Fibroblast of skin of right quadriceps (primary cell): ENCODE results near the gene TNS1.
"Not testable (repeated sequence)": the region's sequence is repeated elsewhere in the genome, so short reads cannot be mapped to it uniquely, and the experiment has no call there.

ENCODE experiments used
- DNase-seq: peaks from one replicate; pipeline ENCODE4 v3.0.0-alpha.2; 2013

TNS1 gene

DNA sequence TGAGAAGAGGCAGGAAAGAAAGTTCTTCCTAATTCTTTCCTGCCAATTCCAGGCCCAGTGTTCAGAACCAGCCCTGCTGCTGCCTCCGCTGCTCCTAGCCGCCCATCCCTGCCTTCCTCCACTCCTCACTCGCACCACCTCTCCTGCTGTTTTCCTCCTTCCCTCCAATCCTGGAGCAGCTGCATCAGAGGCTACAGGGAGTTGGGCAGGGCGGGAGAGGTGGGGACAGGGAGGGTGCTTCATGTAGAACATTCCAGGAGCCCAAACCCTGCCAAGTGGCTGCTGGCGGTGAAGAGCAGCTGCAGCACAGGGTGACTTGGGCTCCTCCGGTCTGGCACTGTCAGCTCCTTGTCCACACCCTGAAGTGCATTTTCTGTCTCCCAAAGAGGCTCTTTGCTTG lies 176.3 kb downstream of the TNS1 start:
- DNase-seq: no peak

DNA sequence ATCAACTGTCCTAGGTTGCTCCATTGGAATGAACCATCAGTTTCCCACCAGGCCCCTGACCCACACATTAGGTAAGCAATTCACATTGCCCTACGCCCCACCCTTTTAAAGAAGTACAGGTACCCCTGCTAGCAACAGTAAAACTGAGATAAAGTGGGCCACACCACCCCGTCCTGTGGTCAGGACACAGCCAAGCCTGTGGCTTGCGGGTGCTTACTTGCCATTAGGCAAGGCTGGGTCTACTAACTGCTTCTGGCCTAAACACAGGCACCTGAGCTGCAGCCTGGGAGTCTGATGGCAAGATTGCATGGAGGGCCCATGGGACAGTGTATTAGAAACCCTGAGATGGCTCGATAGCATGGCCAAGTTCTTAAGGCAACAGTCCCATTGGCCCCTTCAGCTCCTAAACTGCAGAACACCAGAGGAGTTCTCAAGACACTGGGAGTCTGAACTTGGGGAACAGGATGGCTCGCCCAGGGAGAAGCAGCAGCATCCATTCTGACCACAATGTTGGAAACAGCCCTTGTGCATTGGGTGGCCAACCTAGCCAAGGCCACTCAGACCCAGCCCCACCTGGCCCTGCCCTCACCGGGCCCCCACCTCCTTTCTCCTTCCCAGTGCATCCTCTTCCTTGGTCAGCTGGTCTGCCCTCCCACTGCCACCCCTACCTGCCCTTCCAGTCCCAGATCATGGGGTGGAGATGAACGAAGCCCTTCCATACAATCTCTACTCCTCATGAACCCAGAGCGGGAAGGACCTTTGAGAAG lies 177.1 kb downstream of the TNS1 start:
- DNase-seq: no peak

GRCh38 chr2:217824223-217824622 lies 178.6 kb downstream of the TNS1 start:
- DNase-seq: no peak

GRCh38 chr2:217823626-217824025 lies 179.2 kb downstream of the TNS1 start:
- DNase-seq: no peak

- peak; percentile 18 for DNase-seq
These were observed 180.2 kb downstream of the TNS1 start for GRCh38 chr2:217822296-217823252.

DNA sequence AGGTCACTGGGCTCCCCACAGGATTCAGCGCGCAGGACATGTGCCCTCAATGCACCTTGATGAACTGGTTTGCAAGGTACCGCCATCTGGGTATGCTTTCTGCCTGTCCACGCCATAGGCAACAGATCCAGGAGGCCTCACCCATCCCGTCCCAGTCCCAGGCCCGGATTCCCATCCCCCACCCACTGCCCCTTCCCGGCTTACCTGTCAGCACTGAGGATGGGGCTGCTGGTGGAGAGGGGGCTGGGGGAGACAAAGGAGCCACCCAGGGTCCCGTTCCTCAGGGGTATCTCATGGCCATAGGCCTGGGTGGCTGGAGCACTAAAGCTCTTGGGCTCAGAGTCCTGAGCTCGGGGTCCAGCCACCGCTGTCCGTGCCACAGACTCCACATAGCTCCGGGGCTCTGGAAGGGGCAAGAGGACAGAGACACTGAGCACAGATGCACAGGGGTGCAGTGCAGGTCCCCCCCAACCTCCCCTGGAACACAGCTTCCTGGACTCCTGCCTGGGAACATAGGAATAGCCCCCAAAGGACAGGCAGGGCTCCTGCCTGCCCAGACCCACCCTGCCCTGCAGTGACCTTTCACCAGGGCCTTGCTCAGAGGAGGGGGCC lies 181.2 kb downstream of the TNS1 start:
- DNase-seq: no peak

DNA sequence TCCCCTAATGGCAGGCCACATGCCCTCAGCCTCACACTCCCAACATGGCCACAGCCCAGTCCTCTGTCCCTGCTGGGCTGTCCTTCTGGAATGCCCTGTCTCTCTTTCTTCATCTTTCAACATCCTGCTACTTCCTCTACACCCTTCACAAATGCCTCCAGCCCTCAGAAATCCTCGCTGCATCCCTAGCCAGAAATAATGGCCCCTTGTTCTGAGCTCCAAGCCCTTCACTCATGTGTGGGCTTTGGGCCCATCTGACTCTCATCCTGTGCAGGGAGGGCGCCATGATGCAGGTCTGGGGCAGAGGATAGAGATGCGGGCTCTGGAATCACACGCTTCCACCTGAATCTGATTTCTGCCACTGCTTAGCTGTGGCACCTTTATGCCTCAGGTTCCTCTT lies 181.9 kb downstream of the TNS1 start:
- no peak for DNase-seq

DNA sequence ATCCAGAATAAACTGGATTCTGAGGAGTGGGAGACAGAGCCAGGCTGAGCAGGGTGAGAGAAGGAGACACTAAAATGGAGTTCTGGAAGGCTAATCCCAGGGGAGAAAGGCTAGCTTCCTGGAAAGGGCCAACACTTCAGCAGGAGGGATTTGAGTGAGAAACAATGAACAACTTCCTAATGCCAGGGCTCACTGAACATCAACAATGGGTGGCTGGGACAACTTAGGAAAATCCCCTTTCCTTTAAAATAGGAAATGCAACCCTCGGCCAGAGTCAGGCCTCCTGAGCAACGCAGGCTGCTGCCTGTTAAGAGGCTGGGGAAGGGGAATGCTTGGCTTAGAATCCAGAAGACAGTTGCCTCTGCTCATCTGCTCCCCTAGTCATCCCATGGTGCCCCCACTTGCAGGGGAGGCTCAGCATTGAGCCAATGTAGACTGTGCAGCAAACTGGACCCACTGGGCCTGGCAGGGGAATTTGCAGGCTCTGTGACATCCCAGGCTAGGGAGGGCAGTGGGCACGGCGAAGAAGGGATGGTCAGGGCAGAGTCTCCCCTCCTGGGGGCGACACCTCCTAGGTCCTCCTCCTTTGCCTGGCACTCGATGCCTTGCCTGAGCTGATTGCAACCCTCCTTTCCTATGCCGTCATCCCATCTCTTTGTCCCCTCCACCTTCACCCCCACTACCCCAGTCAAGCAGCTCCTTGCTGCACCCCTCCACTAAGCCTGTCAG lies 182.5 kb downstream of the TNS1 start:
- no peak for DNase-seq

DNA sequence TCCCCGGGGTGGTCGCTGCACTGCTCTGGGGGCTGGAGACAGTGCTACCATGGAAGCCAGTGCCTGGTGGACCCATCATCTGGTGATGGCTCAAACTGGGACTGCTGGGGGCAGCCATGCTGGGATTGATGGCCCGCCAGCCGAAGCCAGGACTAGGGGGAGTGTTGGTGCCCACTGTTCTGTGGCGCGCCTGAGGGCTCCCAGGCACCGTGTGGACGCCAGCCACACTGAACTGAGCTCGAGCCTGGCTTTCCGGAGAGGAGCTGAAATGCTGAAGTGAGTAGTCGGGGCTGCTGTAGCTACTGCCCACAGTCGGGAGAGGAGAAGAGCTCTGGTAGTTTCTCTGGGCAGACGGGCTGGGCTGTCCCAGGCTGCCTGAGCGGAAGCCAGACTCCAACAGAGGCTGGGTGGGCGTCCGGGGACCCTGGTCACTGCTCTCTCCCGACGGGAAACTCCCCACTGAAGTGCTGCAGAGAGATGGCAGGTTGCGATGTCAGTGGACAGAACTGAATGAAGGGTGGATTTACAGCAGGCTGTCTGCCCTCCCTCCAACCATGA lies 184.4 kb downstream of the TNS1 start:
- DNase-seq: no peak

GRCh38 chr2:217817466-217818292 lies 185.1 kb downstream of the TNS1 start:
- no peak for DNase-seq

- peak; percentile 24 for DNase-seq
These were observed 186.4 kb downstream of the TNS1 start for GRCh38 chr2:217816396-217816869.

DNA sequence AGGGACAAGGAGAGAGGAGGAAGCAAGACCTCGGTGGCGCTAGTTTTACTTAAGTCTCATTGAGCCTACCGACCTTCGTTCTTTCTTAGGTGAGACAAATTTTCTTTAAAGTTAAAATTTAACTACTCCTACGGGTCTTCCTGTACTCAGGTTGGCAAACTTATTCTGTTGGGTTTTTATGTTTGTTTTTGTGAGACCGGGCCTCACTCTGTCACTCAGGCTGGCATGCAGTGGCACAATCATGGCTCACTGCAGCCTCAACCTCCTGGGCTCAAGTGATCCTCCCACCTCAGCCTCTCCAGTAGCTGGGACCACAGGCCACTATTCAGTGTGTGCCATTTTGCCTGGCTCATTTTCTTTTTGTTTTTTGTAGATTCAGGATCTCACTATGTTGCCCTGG lies 189.0 kb downstream of the TNS1 start:
- DNase-seq: no peak

- no peak for DNase-seq
These were observed 190.6 kb downstream of the TNS1 start for GRCh38 chr2:217812170-217812569.

DNA sequence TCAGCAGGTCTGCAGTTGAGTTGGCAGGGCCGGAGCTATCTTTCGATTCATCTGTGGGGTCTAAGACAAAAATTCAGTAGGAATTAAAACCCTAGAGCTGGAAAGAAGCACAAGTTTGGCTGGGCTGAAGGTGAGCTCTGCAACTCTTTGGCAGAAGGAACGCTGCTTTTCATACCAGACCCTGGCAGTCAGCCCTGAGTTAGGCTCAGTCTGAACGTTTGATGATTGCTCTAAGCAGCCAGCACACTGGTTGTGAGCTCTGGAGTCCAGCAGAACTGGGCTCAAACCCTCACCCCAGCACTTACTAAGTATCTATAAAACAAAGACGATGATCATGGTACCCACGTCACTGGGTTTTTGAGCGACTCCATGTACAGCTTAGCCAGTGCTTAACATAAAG lies 192.5 kb downstream of the TNS1 start:
- no peak for DNase-seq

DNA sequence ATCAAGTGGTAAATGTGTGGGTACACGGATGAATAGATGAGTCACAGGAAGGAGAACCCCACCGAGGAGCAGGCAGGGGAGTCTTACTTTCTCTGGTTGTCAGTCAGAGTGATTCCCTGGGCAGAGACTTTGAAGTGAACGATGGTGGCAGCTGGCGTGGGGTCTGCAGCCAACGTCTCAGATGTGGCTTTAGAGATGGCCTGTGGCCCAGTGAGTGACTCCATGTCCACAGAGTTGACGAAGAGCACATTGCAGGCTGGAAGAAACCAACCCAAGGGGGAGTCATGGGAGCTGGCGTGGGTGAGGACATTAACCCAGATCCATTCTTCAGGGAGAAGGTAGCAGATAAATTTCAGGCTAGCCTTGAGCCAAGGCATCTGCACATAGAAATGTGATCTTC lies 193.1 kb downstream of the TNS1 start:
- DNase-seq: no peak

DNA sequence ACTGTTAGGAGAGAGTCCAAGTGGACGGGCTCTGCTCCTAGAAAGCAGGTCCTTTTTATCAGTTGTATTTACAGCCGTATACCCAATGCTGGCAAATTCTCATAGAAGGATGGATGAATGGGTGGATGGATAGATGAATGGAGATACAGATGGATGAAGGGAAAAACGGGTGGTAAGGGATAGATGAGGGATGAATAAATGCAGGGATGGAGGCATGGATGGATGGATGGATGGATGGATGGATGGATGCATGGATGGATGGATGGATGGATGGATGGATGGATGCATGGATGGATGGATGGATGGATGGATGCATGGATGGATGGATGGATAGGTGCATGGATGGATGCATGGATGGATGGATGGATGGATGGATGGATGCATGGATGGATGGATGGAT lies 193.8 kb downstream of the TNS1 start:
- DNase-seq: not testable (repeated sequence)

DNA sequence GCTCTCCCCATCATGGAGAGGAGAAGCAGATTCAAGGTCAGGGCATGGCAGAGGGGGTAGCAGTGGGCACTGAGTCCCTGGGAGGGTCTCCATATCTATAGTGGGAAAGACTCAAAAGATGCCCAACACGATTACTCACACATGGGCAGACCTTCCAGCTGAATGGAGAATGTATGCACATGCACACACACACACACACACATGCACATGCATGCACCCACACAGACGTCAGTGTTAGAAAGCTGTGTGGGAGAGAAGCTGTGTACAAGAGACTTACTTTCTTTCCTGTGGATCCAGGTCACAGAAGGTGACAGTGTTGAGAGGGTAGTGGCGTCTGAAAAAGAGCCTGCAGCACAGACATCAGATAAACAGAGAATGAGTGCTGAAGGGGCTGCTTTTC lies 194.5 kb downstream of the TNS1 start:
- DNase-seq: no peak

GRCh38 chr2:217807753-217808152 lies 195.0 kb downstream of the TNS1 start:
- no peak for DNase-seq

DNA sequence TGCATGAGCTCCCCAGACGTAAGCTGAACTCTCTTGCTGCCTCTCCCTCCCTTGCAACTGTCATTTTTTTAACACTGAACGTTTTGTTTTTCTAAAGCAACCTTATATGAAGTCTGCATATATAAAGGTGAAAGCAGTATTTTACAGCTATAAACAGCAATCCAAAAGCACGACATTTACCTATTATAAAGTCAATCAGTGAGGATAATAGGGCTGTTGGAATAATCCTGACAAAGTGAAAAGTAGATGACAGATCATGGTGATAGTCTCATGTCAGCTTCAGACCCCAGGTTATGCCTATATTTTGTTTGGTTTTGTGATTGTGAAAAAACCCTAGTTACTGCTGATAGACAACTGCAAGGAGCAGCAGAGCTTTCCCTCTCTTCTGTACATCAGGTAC lies 195.8 kb downstream of the TNS1 start:
- no peak for DNase-seq

DNA sequence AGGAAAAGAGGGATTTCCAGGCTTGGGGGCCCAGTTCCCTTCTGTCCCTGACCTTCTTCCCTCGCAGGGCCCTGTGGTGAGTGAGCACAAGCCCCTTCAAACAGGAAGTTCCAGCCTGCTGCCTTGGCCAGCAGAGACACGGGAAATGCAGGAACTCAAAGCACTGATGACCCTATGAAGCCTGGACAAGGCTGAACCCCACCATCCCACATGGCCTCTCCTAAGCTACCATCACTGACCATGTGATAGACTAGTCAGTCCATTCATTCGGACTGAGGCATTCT lies 196.4 kb downstream of the TNS1 start:
- DNase-seq: no peak

DNA sequence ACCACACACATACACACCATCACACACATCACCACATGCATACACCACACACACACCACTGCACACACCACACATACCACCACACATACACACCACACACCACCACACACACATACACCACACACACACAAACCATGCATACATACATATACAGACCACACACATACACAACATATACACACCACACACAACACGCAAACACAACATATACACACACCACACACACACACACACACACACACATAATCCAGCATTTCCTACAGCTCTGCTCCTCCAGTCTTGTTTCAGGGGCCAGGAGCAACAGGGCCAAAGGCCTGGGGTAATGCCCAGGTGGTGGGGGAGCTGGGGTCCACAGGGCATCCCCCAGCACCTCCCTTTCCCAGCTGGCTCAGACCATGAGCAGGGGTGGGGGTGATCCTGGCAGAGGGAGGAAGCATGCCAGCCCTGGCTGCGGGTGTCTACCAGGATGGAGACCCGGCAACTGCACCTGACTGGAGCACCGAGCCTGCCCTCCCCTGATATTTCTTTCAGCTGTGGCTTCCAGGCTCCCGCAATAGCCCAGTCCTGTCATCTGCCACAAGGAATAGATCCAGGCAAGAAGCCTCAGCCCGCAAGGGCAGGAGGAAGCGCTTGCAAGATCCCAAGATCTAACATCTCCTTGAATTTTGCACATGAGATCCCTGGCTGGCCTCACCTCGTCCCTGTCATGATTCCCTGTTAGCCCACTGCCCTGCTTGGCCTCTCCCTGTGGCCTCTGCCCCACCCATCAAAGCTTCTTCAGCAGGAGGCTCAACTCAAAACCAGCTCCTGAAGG lies 196.9 kb downstream of the TNS1 start:
- no peak for DNase-seq
